HG02970 (cell line): ENCODE measurements around the gene DNHD1.

ENCODE experiments used
- ATAC-seq: cut with Tn5 transposase; IDR thresholded peaks from one replicate; pipeline ENCODE4 v1.9.1; 2021; ENCODE audit warnings: mild to moderate bottlenecking, moderate library complexity, moderate number of reproducible peaks; ENCODE audit not compliant: unreplicated experiment, low FRiP score

Gene DNHD1

DNA sequence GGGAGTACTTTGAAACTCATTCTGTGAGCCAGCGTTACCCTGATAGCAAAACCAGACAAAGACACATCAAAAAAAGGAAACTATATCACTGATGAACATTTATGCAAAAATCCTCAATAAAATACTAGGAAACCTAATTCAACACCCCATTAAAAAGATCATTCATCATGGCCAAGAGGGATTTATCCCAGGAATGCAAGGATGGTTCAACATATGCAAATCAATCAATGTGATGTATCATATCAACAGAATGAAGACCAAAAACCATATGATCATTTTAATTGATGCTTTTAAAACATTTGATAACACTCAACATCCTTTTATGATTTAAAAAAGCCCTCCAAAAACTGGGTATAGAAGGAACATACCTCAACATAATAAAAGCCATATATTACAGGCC lies 86.5 kb downstream of the DNHD1 start:
- no peak for ATAC-seq

DNA sequence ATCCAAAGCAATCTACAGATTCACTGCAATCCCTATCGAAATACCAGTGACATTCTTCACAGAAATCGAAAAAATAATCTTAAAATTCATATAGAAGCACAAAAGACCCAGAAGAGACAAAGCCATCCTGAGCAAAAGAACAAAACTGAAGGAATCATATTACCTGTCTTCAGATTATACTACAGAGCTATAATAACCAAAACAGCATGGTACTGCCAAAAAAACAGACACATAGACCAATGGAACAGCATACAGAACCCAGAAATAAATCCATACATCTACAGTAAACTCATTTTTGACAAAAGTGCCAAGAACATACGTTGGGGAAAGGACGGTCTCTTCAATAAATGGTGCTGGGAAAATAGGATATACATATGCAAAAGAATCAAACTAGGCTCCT lies 87.4 kb downstream of the DNHD1 start:
- ATAC-seq: no peak

DNA sequence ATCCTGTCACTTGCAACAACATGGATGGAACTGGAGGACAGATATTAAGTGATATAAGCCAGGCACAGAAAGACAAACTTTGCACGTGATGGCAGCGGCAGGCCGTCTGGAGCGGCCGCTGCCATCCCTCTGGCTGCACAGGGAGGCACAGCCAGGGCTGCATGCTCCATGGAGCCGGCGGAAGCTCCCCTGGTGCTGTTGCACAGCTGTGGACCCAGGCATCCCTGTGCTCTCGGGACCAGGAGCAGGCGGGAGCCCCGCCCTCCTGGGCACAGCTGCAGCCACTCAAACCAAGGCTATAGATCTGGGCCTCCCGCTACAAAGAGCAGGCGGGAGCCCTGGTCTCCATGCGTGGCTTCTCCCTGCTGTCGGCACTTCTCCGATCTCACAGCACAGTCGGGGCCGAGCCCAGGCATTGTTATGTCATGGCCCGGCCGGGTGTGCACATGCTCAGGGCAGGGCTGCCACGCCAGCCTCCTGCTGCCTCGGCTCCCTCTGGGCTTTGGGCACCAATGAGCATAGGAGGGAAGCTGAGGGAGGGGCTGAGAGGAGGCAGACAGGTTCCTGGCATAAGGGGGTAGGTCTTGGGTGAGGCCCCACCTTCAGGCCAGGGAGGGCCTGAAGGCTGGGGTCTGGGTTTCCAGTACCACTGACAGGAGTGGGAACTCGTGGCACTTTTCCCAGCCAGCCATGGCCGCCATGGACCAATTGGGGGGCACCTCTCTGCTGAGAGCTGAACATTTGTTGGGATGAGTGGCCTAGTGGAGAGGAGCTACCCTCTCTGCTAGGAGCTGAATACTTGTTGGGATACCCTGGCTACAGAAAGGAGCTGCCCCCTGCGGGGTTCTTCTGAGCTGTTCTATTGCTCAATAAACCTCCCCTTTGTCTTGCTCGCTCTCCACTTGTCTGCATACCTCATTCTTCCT lies 89.6 kb downstream of the DNHD1 start:
- no peak for ATAC-seq

DNA sequence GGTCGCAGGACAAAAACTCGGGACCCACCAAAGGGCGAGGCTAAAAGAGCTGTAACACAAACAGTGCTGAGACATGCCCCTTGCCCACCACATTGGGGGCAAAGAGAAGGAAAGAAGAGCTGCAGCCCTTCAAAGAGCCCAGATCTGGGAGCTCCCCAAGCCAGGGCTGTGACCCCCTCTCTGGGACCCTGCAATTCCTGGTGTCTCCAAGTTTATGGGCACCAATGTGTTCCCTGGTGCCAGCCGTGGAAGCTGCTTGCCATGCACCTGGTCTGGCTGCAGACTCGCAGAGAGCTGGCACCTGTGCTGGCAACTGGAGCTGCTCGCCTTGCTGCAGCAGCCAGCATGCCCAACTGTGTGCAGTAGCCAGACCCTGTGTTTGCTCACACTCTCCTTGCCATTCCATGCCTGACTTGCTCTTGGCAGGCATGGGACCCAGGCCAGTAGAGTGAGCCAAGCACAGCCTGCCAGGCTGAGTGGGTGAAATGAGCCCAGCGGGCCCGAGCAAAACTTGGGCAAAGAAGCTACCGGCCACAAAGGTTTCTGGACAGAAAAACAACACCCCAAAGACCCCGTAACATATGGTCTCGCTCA lies 90.4 kb downstream of the DNHD1 start:
- no peak for ATAC-seq

DNA sequence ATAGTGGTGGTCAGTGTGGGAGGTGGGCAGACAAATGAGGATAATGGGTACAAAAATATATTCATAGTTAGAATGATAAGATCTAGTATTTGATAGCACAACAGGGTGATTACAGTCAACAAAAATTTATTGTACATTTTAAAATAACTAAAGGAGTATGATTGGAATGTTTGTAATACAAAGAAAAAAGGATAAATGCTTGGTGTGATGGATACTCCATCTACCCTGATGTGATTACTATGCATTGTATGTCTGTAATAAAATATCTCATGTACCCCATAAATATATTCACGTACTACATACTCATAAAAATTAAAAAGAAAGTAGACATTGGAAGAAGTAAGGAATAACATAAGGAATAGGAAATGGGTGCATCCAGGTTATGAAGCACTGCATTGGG lies 90.9 kb downstream of the DNHD1 start:
- ATAC-seq: no peak

DNA sequence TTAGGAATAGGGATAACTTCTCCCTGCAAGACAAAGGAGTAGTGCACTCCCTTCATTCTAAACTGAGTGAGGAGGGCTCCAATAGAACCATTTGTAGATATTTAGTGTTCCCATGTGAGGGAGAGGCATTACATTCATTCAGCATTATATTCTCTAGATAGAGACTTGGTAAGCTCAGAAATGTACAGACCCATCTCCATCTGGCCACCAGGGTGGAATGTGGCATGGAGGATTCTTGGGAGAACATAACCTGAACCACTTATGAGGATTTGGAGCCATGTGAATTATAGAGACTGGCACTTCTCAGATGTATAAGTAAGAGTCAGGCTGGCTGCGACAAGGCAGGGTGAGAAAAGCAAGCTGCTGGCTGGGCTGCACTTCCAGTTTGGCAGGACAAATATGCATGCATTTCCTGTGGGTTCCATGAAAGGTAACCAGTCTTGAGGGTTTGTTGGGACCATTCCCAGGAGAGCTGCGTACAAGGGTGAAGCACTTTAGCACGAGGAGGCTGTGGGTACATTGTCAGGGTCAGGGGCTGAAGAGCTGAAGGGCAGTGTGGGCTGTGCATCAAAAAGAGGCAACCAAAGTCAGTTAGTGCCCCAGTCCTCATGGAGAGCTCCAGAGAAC lies 97.2 kb downstream of the DNHD1 start:
- ATAC-seq: no peak

DNA sequence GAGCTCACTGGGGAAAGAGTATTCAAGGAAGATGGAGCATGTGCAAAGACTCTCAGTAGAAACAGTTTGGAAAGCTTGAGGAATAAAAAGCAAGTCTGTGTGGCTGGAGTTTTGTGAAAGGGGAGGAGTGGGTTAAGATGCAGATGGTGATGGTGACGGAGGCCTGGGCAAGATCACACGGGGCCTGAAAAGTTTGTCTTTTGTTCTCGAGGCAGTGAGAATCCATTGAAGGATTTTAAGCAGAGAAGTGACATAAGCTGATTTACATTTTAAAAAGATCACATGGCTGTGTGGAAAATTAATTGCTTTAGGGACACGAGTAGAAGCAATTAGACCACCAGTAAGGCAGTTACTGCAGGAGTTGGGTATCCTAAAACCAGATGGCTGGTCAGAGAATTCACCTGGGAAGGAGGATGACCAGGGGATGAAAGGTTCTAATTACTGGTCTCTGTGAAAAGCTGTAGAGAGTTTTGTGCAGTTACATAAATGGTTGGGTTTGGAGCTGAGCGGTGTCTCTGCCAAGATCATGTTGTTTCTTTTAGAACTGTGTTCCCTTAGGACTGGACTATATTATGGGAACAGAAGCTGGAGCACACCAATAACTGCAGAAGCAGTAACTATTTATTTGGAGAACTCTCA lies 99.3 kb downstream of the DNHD1 start:
- ATAC-seq: no peak

DNA sequence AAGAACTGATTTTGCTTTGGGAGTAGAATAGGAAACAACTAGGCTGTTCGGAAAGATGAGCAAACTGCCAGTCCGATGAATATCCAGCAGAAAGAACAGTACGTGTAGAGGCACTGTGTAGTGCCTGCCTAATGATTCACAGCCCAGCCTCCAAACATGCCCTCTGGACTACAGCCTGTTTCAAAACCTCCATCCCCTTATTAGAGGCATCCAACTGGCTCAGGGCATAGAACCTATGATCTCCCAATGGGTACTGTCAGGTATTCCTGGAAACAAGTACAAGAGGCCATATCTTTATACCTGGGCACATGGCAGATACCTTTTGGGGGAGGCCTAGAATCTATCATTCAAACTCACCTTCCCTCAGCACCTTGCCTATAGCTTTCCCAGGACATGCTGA lies 101.5 kb downstream of the DNHD1 start:
- ATAC-seq: no peak

DNA sequence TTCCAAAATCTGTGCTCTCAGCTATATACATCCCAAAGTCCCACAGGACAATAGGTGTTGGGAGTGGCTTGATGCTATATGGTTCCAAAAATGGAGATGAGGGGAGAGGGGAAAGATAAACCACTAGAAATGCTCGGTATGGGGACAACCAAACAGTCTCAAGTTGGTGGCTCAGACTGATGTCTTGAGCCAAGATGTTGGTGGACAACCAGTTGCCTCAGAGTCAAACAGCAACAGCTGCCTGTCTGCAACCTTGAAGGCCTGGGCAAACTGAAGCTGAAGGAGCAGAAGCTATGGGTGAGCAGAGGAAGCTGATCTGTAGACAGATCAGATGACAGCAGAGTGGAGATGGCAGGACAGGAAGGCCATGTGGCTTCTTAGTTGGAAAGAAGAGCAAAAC lies 102.4 kb downstream of the DNHD1 start:
- ATAC-seq: no peak

DNA sequence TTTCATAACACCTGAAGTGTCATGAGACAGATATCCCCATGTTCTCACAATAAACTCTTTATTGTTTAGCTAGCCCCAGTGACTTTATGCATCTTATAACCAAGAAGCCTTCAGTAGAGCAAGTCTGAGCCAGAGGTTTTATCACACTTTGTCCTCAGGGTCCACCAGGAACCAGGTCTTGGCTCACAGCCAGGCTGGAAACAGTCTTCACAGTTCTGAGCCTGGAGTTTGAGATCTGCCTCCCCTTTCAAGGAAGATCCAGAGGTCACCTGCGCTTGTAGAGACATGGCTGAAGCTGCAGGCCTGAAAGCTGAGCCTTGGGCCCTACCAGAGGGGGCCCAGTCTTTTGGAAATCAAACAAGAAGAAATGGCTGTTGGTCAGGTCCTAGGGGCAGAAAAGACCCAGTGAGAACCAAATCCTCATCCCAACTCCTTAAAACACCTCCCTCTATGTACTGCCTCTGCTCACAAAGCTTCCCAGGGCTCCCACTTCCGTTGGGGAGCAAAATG lies 102.9 kb downstream of the DNHD1 start:
- no peak for ATAC-seq

DNA sequence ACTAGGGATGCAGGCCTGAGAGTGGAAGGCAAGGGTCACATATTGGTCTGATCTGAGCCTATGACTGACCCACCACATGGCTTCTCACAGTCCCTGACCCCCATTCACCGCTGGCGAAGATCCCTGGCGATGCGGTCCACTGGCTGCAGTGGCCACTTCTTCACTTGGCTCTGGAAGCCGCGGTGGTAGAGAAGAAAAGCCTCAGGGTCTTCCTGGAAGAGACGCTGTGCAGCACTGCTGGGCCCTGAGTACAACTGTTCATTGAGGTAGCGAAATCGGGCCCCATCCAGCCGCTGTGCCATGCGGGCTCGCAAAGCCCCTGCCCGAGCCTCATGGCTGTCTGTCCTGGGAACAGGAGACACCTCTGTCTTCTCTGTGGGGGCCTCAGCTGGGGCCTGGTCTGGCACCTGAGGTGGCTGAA lies 104.0 kb downstream of the DNHD1 start:
- no peak for ATAC-seq

DNA sequence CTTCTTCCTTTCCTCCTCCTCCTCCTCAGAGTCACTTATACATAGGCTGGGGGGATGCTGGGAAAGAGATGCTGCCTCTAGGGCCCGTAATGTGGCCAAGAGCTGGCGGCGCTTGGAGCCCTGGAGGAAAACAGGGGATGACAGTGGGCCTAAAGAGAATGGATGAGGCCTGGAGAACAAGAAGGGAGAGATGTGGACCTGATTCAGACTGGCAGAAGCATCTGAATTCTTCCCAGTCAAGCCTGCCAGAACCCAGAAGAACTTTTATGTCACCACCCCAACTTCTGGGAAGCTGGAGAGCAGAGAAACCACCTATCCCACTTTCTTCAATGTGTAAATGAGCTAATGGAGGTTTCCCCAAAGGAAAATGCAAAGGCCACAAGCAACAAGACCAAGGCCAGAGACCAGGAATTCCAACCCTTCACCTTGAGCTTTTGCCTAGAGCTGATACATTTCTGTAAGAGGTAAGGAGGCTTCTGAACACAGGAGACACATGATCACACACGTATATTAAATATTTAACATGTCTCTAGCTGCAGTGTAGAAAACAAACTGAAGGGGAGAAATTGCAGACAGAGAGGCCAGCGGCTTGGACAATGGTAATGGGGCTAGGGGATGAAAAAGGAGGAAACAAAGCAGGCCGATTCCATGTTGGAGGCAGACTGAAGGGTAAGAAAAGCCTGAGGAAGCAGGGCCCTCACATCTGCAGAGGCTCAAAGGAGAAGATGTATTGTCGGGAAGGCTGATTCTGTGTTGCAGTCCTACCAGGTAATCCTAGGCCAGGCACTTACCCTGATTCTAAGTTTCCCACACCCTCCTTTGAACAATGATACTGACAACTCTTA lies 105.2 kb downstream of the DNHD1 start:
- ATAC-seq: no peak

DNA sequence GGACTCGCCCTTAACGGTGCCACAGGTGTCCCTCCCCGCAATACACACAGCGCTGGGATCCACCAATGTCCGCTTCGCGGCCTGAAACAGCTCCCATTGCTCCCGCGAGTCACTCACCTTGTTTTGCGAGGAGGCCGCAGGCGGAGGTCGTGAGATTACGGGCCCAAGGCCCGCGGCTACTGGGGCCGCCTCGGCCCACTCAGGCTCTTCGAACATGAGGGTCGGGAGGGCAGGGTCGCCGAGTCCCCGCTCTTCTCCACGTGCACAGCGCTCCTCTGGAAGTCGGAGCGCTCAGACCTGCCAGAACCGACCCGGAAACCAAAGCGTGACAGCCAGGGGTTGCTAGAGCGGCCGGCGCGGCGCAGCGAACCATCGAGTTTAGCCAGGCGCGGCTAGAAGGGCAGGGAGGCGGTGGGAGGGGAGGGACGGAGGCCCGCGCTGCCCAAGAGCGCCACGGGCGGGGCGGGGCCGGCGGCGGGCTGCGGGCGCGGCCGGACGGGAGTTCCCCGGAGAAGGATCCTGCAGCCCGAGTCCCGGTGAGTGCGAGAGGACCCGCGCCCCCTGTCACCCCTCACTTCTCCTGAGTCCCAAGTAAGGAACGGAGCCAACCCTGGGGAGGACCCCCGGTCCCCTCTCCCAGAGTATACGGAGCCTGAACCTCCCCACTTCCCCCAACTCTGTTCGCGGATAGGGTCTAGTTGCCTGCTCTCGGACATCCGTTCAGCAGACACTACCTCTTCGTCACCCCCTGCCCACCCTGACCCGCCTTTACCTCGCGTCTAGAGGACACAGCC lies 106.4 kb downstream of the DNHD1 start, which contains the start of the genes ILK and RRP8:
Gene ILK (plus strand): TSS at position 488 of the 794 bp plus-strand sequence. CDS start 498 bp downstream, outside the sequence.
Gene RRP8 (minus strand): TSS at position 330 of the 794 bp plus-strand sequence. CDS start 114 bp downstream, at position 216.
- peak; percentile 73 for ATAC-seq

DNA sequence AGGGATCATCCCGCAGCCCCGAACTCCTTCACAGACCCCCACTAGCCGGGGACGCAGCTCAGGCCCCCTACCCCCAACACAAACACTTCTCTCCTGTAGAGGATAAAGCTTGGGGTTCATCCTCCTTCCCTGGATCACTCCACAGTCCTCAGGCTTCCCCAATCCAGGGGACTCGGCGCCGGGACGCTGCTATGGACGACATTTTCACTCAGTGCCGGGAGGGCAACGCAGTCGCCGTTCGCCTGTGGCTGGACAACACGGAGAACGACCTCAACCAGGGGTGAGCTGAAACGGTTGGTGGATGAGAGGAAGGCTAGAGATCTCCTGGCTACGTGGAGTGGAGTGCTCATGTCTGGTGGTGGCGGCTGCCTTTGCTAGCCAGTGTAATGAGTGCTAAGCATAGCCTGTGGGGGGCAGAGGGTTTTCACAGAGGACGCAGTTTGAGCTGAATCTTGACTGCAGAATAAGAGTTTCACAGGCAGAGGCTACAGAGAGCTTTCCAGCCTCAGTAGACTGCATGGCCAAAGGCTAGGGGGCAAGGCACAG lies 107.1 kb downstream of the DNHD1 start:
- ATAC-seq: no peak

DNA sequence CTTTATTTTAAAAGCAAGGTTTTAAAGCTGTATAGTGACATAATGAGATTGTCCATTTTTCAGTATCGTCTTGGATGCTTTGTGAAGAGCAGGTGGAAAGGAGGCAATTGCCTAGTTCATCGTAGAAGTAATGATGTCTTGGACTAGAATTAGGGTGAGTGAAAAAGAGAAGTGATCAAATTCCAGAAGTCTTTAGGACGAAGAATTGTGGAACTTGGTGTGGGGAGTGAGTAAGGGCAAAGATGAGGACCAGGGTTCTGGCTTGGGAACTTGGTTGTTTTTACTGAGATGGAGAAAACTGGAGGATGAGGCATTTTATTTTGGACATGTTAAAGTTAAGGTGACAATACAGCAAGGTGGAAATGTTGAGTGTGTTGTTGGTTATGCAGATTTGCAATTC lies 107.7 kb downstream of the DNHD1 start:
- ATAC-seq: no peak

DNA sequence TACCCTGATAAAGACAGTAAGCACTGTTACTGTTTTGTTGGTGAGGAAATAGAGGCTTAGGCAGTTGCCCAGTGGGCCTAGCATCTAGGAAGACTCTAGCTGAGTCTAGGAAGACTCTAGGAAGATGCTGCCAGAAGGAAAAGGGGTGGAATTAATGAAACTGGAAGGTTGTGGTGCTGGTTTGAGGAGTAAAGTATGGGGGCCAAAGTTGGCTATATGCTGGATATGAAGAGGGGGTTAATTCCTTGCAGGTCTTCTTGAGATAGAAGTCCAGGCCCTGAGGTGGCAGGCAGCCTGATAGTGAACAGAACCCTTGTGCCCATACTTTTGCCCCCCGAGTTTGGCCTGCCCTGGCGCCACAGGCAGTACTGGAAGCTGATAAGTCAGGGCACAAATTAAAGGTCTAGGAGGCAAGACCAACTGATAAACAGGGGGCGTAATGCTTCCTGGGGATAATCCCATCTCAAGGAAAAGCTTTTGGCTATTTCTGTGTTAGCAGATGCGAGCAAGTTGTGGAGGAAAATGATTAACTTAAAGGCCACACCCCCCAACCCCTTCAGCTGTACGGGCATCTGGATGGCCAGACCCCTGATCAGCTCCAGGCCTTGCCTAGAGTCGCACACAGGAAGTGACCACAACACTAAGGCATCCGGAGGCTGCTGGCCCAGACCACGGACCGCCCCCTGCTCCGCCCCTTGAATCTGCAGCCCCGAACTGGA lies 109.5 kb downstream of the DNHD1 start:
- no peak for ATAC-seq

DNA sequence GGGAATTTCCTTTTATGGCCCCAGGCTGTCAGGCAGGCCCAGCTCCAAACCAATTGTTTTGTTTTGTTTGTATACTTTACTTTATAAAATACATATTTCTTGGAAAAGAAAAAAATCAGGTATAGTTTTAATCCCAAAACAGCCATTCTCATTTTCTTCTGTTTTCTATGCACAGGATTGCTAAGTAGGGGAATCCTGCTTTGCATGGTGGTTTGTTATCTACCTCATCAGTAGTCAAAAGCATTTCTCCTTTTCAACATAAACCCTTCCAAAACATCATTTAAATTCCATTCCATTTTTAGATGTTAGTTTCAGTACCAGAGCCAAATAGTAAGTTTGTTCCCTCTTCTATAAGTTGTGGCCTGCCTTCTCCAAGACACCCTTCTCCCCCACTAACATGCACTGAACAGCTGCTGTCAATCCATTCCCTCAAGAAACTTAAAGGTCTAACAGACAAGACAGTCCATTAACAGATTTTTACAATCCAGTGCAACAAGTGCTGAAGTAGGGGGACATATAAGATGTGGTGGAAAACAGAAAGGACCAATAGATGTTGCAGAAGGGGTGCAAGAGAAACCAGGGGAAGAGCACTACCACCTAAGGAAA lies 110.2 kb downstream of the DNHD1 start:
- ATAC-seq: no peak

DNA sequence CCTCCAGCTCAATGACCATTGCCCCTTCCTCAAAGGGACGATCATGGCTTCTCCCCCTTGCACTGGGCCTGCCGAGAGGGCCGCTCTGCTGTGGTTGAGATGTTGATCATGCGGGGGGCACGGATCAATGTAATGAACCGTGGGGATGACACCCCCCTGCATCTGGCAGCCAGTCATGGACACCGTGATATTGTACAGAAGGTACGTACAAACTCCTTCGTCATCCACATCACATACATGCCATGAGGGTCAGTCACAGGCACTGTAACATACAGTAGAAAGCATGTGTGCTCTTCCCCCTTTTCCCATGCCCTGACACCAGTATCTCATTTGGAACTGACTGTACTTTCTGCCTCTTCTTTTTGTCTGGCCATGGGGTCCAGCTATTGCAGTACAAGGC lies 110.9 kb downstream of the DNHD1 start:
- ATAC-seq: no peak
